Renal cortical epithelial cell (primary cell): ENCODE measurements around the gene MOBP. TPM values are rescaled to one million over a fixed set of nuclear protein-coding genes. Genes with fewer than 3 reads are reported as not detected.
"Not testable (repeated sequence)": the region's sequence is repeated elsewhere in the genome, so short reads cannot be mapped to it uniquely, and the experiment has no call there.

Experiments
- DNase-seq: peaks from one replicate; pipeline ENCODE4 v3.0.0-alpha.2; 2011; ENCODE audit warnings: low read depth
- total RNA-seq: library from RNA; depleted of rRNA; stranded (reverse); fragments of >200 nt; gene quantifications from 2 replicates; pipeline ENCODE4 v1.2.3, GENCODE V29; 2014

MOBP gene, protein sequence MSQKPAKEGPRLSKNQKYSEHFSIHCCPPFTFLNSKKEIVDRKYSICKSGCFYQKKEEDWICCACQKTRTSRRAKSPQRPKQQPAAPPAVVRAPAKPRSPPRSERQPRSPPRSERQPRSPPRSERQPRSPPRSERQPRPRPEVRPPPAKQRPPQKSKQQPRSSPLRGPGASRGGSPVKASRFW
- total RNA-seq, result 1.6 TPM in 1 of 2 replicates, not detected in the other

DNA sequence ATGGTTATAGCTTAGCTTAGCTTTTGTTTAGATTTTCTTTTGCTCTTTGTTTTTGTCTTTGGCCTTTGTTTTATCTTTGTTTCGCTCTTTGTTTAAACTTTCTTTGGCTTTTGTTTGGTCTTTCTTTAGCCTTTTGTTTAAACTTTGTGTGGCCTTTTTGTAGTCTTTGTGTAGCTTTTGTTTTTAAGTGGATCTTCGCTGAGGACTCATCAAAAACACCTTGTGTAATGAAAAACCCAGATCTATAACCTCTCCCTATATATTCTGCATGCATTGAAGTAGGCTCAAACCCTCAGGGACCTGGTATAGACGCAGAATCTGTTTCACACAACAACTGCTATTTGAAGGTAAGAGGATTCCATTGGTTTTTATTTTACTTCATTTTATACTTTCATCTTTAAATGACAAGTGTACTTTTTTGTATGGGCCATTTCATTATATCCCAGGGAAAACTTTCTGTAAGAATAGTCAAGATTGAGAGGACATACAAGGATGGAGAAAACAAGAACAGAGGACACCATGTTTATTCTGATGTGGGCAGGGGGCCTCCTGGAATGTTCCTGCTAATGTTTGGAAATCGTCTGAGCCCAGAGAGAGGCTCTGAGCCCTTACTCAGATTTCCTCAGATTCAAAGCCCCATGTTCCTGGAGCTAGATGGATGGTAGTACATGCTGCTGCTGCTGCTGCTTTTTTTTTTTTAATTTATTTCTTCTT is at the start of gene MOBP:
Gene MOBP, plus strand, starts transcription at position 287 of the 714 bp plus-strand sequence. CDS start 34,390 bp downstream, outside the sequence.
- DNase-seq, result no peak

DNA sequence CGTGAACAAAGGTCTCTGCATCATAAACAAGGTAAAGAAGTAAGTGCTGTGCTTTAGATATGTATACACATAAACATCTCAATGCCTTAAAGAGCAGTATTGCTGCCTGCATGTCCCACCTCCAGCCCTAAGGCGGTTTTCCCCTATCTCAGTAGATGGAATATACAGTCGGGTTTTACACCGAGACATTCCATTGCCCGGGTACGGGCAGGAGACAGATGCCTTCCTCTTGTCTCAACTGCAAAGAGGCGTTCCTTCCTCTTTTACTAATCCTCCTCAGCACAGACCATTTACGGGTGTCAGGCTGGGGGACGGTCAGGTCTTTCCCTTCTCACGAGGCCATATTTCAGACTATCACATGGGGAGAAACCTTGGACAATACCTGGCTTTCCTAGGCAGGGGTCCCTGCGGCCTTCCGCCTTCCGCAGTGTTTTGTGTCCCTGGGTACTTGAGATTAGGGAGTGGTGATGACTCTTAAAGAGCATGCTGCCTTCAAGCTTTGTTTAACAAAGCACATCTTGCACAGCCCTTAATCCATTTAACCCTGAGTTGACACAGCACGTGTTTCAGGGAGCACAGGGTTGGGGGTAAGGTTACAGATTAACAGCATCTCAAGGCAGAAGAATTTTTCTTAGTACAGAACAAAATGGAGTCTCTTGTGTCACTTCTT is 48.8 kb upstream of the MOBP start:
- not testable (repeated sequence) for DNase-seq

GRCh38 chr3:39419742-39420315 is 47.7 kb upstream of the MOBP start:
- no peak for DNase-seq

DNA sequence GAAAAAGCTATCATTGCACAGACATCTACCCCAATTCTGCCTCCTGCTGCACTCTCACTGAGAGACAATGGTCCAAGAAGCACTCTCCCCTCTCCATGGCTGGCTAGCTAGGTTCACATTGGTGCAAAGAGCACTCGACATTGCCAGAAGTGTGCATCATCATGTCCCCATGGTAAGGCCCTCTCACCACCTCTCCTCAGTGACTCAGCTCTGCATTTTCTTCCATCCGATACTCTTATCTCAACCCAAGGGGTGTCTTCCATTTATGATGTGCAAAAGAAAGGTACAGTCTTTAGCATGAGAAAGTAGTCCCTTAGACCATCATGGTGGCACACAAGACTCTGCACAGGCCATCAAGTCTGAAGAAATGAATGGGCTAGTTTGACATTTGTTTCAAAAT is 46.9 kb upstream of the MOBP start:
- DNase-seq, result no peak

GRCh38 chr3:39423436-39423970 is 44.0 kb upstream of the MOBP start:
- DNase-seq, result no peak

DNA sequence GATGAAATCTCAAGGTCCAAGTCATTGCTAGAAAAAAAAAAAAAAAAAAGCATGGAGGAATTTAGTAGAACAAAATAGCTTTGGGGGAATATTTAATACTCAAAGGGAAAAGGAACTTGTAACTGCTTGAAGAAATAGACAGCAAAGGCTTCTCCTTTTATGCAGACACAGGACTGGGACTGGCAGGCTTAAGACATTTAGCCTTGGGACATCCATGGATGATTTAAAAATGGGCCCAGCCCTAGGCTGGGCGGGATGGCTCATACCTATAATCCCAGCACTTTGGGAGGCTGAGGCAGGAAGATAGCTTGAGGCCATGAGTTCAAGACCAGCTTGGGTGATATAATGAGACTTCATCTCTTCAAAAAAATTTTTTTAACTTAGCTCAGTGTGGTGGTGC is 41.2 kb upstream of the MOBP start:
- DNase-seq, result no peak

DNA sequence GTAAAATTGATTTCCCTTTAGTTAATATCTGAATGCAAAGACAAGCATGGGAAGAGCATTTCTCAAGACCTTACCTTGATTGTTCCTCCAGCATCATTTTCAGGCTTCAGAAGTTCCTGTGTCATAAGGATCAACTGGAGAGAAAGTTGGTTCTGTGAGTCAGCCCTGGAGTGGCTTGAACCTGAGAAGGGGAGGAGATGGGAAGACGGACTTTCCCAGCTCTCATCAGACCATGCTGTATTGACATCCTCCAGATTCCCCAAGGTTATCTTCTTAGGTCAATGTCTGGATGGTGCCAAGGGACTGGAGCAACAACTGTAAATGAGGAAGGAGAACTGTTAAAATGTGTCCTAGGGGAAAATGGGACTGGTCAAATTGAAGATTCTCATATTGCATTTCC is 40.0 kb upstream of the MOBP start:
- DNase-seq, result no peak

GRCh38 chr3:39428745-39429201 is 38.7 kb upstream of the MOBP start:
- no peak for DNase-seq

DNA sequence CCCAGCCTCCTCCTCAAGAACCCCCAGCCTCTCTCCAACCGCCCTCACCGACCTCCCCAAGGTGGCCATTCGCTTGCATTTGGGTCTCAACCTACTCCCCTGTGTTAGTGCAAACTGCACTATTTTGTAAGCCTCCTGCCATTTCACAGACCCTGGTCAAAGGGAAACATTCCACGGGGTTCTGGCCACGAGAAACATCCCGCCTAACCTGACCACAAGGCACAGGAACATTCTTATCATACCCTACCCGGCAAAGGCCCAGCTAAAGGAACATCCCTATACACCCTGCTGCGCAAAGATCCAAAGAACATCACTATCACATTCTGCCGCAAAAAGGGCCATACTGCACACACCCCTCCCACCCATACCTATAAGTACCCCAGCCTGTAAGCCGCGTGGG is 38.0 kb upstream of the MOBP start:
- DNase-seq, result no peak

DNA sequence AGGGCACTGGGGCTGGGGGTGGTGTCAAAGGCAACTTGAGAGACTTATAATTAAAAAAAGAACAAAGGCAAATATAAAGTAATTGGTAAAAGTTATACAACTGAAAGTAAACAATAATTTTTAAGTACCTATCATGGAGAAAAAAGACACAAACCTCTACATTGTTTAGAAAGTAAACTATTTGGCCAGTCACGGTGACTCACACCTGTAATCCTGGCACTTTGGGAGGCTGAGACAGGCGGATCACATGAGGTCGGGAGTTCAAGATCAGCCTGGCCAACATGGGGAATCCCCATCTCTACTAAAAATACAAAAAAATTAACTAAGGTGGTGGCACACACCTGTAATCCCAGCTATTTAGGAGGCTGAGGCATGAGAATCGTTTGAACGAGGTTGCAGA is 35.1 kb upstream of the MOBP start:
- DNase-seq, result no peak

- peak; percentile 85 for DNase-seq
Measured at GRCh38 chr3:39433642-39434041, 33.8 kb upstream of the MOBP start.

GRCh38 chr3:39434574-39434973 is 32.9 kb upstream of the MOBP start:
- no peak for DNase-seq

DNA sequence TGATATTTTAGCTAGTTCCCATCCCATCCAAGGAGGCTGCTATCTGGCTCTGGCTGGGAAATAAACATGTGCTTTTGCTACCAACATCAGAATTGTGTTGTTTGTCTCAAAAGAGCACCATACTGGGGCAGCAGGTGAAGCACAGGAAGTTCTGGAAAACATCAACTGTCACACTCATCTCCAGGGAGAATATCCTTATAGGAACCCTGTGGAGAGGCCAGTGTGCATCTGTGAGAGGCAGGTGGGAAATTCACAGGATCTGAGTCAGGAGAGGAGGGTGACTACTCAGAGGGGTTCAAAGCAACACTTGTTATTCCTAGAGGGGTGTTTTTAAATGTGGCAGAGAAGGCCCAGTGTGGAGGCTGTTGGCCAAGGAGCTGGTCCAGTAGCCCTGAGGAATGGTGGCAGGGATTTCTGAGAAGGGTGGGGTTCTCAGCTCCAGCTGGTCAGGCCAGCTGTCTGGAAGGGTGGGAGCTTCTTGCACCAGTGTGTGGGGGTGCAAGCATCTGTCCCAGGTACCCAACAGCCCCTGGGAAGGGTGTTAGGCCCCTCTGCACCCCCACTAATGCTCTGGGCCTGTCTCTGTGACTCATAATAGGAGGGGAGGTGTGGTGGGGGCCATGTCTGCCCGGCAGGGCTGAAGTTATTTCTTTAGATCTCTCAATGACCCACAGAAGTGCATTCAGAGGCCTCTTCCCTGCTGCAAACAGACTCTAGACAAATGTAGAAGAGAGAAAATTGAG is 32.3 kb upstream of the MOBP start:
- DNase-seq, result peak; percentile 33

- DNase-seq, result no peak
Measured at GRCh38 chr3:39438880-39439279, 28.6 kb upstream of the MOBP start.

- no peak for DNase-seq
Measured at GRCh38 chr3:39440316-39440715, 27.2 kb upstream of the MOBP start.

DNA sequence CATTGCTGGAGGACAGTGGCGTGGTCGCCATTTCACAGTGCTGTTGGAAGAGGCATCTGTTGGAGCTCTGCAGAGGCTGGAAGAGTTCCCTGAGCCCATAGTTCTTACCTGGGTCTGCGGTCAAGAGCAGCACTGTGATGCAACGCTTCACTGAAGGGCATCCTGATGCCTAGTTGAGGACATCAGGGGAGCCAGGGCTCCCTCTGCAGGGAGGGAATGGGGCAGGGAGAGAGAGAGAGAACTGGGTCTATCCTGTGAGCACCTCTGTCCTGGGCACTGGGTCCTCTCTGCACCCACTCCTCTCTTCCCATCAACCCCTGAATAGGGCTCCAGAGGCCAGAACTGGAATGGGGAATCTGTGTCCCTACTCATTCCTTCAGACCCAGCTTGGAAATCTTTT is 23.9 kb upstream of the MOBP start:
- no peak for DNase-seq

DNA sequence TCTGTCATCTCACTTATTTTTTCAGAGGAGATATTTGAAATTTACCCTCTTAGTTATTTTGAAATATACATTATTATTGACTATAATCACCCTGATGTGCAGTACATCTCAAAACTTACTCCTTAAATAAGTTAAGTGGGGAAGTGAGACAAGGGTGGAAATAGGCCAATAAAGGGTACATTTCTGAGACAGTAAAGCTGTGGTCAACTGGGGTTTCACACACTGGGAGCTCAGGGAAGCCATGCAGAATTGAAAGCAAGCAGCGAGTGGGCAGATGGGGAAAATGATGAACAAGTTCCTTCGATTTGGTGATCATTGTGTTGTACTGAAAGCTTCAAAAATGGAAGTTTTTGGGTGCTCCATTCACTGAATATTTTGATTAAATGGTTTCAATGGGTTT is 21.6 kb upstream of the MOBP start:
- DNase-seq, result no peak

DNA sequence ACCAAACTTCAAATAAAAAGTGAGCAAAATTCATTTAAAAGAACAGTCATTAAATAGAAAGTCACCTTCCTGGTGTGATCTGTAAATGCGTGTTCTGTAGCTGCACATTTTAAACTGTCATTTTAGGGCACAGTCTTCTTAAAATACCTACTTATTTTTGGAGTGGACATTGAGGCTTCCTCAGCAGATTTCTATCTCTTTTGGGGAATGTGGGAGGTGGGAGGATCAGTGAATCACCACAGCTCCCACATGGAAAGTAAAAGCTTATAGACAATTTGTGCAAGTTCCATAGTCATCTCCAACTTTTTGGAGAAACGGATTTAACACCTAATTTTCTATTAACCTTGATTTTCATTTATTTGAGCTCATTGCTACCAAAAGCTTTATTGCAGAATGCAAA is 21.0 kb upstream of the MOBP start:
- no peak for DNase-seq

DNA sequence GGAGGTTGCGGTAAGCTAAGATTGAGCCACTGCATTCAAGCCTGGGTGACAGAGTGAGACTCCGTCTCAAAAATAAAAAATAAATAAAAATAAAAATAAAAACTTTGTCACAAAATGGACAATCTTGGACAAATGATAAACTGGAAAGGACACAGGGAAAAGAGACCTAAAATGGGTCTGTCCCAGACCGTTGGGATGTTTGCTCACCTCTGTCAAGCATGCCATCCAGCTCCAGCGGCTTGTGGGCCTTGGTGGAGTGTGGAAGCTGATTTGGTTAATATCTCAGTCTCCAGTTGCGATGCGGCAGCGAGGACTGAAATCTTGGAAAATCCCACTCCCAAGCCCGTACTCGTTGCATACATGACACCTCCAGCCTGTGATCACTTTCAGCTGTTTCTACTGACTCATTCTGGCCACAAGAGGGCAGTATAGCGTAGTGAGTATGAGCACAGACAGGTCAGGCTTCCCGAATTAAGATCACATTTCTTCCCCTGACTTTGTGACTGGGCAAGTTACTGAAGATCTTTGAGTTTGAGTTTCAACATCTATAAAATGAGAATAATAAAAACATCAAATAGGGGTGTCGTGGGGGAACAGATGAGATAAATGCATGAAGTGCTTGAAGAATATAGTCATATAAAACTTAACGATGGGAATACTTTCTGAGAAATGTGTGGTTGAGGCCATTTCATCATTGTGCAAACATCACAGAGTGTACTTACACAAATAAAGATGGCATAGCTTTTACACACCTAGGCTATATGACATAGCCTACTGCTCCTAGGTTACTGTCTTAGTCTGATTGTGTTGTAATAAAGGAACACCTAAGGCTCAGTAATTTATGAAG is 19.6 kb upstream of the MOBP start:
- peak; percentile 80 for DNase-seq

- DNase-seq, result no peak
Measured at GRCh38 chr3:39448506-39449233, 18.8 kb upstream of the MOBP start.
